GM12878 (cell line): ENCODE measurements around the gene MMP24. TPM values are rescaled to one million over a fixed set of nuclear protein-coding genes. Genes with fewer than 3 reads are reported as not detected.

Experiments
- ATAC-seq: fragments of 200-7000 bp; cut with Tn5 transposase; 3 replicates; pipeline ENCODE4 v1.9.1; 2020; ENCODE audit warnings: mild to moderate bottlenecking, moderate library complexity
- BruUV-seq: library from RNA; stranded (reverse); fragments of 400-500 nt; replicated peaks from 2 replicates; lab custom pipeline; 2021; lab: Mats Ljungman, UMichigan
- CTCF ChIA-PET: fragments of 300-600 bp; sonication (Branson Sonifier 250); formaldehyde crosslinking; extraction: SDS; loops from one replicate; lab custom pipeline; 2021; ENCODE audit warnings: inconsistent platforms; lab: Yijun Ruan, JAX
- POLR2A ChIA-PET: fragments of 350-600 bp; formaldehyde crosslinking; extraction: SDS; loops from one replicate; lab custom pipeline; 2021; ENCODE audit warnings: inconsistent platforms; lab: Charles Lee
- RAD21 ChIA-PET: fragments of 300-600 bp; sonication (Branson Sonifier 250); formaldehyde crosslinking; loops from one replicate; lab custom pipeline; 2023; ENCODE audit warnings: antibody characterized with exemption; ENCODE audit not compliant: unreplicated experiment; lab: Charles Lee
- SMC1A ChIA-PET: fragments of 300-600 bp; sonication (Branson Sonifier 250); formaldehyde crosslinking; loops from one replicate; lab custom pipeline; 2023; ENCODE audit not compliant: unreplicated experiment, uncharacterized antibody; lab: Charles Lee
- DNase-seq: peaks from one replicate; pipeline ENCODE4 v3.0.0-alpha.2; 2011; ENCODE audit warnings: low read depth, low spot score
- FAIRE-seq: peaks from 3 replicates; lab custom pipeline; 2011; peaks lifted over from hg19 to GRCh38; lab: Jason Lieb, UNC
- H2AFZ ChIP-seq: 2 replicates; pipeline ENCODE4 v1.6.0; 2011; ENCODE audit warnings: low read depth, low read length, control low read depth; ENCODE audit not compliant: control insufficient read depth
- H3K27ac ChIP-seq: 2 replicates; pipeline ENCODE4 v1.5.1; 2011; ENCODE audit warnings: control low read depth; ENCODE audit not compliant: control insufficient read depth, insufficient read depth
- H3K27me3 ChIP-seq, 2 experiments: replicated peaks in 1 of 2; 2 replicates each; pipeline versions ENCODE4 v1.6.0 to v1.6.1; 2011; ENCODE audit warnings: low read length in 1 of 2; ENCODE audit not compliant: control insufficient read depth in 2 of 2, insufficient read depth in 2 of 2
- H3K36me3 ChIP-seq, 2 experiments: 2 replicates each; pipeline ENCODE4 v1.5.1; 2011; ENCODE audit warnings: low read length in 1 of 2; ENCODE audit not compliant: control insufficient read depth in 2 of 2, insufficient read depth in 2 of 2
- H3K4me1 ChIP-seq: 2 replicates; pipeline ENCODE4 v1.6.1; 2011; ENCODE audit warnings: mild to moderate bottlenecking, low read length, moderate library complexity, mixed read lengths; ENCODE audit not compliant: control insufficient read depth, insufficient read depth
- H3K4me2 ChIP-seq: 2 replicates; pipeline ENCODE4 v1.6.0; 2011; ENCODE audit warnings: control low read depth; ENCODE audit not compliant: control insufficient read depth, insufficient read depth
- H3K4me3 ChIP-seq: fragments of 200-600 bp; sonication (generic); 2 replicates; pipeline ENCODE4 v1.5.1; 2016
- H3K79me2 ChIP-seq: 2 replicates; pipeline ENCODE4 v1.6.0; 2011; ENCODE audit warnings: low read length; ENCODE audit not compliant: control insufficient read depth, insufficient read depth
- H3K9ac ChIP-seq: 2 replicates; pipeline ENCODE4 v1.8.0; 2011; ENCODE audit warnings: low read length, control low read depth, mixed read lengths; ENCODE audit not compliant: control insufficient read depth, insufficient read depth
- H3K9me3 ChIP-seq: replicated peaks from 3 replicates; pipeline ENCODE4 v1.5.1; 2011; ENCODE audit warnings: mild to moderate bottlenecking, low read length; ENCODE audit not compliant: control insufficient read depth, insufficient read depth
- H4K20me1 ChIP-seq: 2 replicates; pipeline ENCODE4 v1.6.0; 2011; ENCODE audit not compliant: control insufficient read depth, insufficient read depth
- CREM ChIP-seq: IDR thresholded peaks from 2 replicates; pipeline ENCODE4 v1.6.1; 2014; ENCODE audit warnings: antibody characterized with exemption, low read depth
- FOXM1 ChIP-seq: IDR thresholded peaks from 2 replicates; pipeline ENCODE4 v1.6.1; 2012; ENCODE audit warnings: low read depth, mild to moderate bottlenecking, inconsistent platforms, low read length, moderate library complexity
- HCFC1 ChIP-seq: fragments of 150-350 bp; IDR thresholded peaks from 2 replicates; pipeline ENCODE4 v1.6.1; 2014; ENCODE audit warnings: low read length
- IRF4 ChIP-seq: IDR thresholded peaks from 2 replicates; pipeline ENCODE4 v1.6.1; 2011; ENCODE audit warnings: low read depth, low read length
- MTA2 ChIP-seq: fragments of 450-650 bp; IDR thresholded peaks from 2 replicates; pipeline ENCODE4 v1.6.1; 2016; ENCODE audit warnings: low read depth, mild to moderate bottlenecking, moderate library complexity
- NFIC ChIP-seq: IDR thresholded peaks from 2 replicates; pipeline ENCODE4 v1.6.1; 2012; ENCODE audit warnings: low read depth, mild to moderate bottlenecking, inconsistent platforms, low read length, moderate library complexity
- RFX5 ChIP-seq: IDR thresholded peaks from 2 replicates; pipeline ENCODE4 v1.6.1; 2011; ENCODE audit warnings: low read depth, low read length, improper control_type of control experiment
- RUNX3 ChIP-seq: IDR thresholded peaks from 2 replicates; pipeline ENCODE4 v1.6.1; 2012; ENCODE audit warnings: low read length, inconsistent platforms
- SUPT20H ChIP-seq: IDR thresholded peaks from 2 replicates; pipeline ENCODE4 v1.6.1; 2011; ENCODE audit warnings: low read depth, mild to moderate bottlenecking, low read length, moderate library complexity, borderline replicate concordance; ENCODE audit not compliant: control insufficient read depth
- TCF3 ChIP-seq: IDR thresholded peaks from 2 replicates; pipeline ENCODE4 v1.6.1; 2012; ENCODE audit warnings: low read depth, mild to moderate bottlenecking, low read length, borderline replicate concordance; ENCODE audit not compliant: insufficient read depth
- ZNF207 ChIP-seq: fragments of 450-650 bp; IDR thresholded peaks from 2 replicates; pipeline ENCODE4 v1.6.1; 2014; ENCODE audit warnings: antibody characterized with exemption, mild to moderate bottlenecking, borderline replicate concordance
- WGBS: methylation state at CpG from one replicate; pipeline ENCODE4 v1.1.6; 2016; ENCODE audit warnings: low lambda C conversion rate; ENCODE audit not compliant: insufficient replicate concordance, insufficient coverage; ENCODE audit errors: missing lambda C conversion rate; 5-methylcytosine and 5-hydroxymethylcytosine counted together
- in situ Hi-C: fragments of 300-500 bp; cut with MboI; formaldehyde crosslinking; loops from 9 replicates; pipeline ENCODE4 v1.14.3; 2018; ENCODE audit warnings: mixed read lengths
- intact Hi-C: fragments of 100-400 bp; cut with micrococcal nuclease; formaldehyde crosslinking; loops from one replicate; pipeline ENCODE4 v1.14.2; 2022; ENCODE audit not compliant: unreplicated experiment
- polyA plus RNA-seq, 11 experiments: library from polyadenylated mRNA; depleted of rRNA in 4 of 11; unstranded in 6 of 11; stranded (reverse) in 5 of 11; fragments of >200 nt; fragmentation: Nextera tagmentation in 4 of 11; fragmentation: Illumina TruSeq in 1 of 11; extraction: Ambion mirVana in 4 of 11; extraction: Trizol in 1 of 11; gene quantifications; 1 replicate in 1 of 11; 2 replicates in 10 of 11; pipeline versions ENCODE4 v1.2.1 to v1.2.3, GENCODE V29; 2011 to 2016; ENCODE audit warnings: inconsistent platforms in 2 of 11, missing spikeins in 2 of 11, low read depth in 1 of 11
- total RNA-seq, 4 experiments: library from RNA; depleted of rRNA in 3 of 4; stranded (reverse); fragments of >200 nt in 3 of 4; fragmentation: Illumina TruSeq in 1 of 4; extraction: Trizol in 1 of 4; gene quantifications; 2 replicates each; pipeline versions ENCODE4 v1.2.1 to v1.2.3, GENCODE V29; 2013 to 2021
- TF ChIP-seq, protein P1 (sequence below): IDR thresholded peaks from 2 replicates; pipeline ENCODE4 v1.6.1; 2012; ENCODE audit warnings: low read depth, low read length, improper control_type of control experiment
- TF ChIP-seq, protein P2 (sequence below): IDR thresholded peaks from 2 replicates; pipeline ENCODE4 v1.6.1; 2012; ENCODE audit warnings: low read depth, low read length, improper control_type of control experiment
- TF ChIP-seq, protein P3 (sequence below): IDR thresholded peaks from 2 replicates; pipeline ENCODE4 v1.6.1; 2011; ENCODE audit warnings: mild to moderate bottlenecking, low read depth, low read length, moderate library complexity; ENCODE audit not compliant: insufficient replicate concordance

The MMP24 gene
- total and polyA plus RNA-seq, 10 of the 15 experiments (the other 5 are each of a cell fraction or from before 2014, with no cell fraction given) = 0.01 to 0.11 (median 0.04) TPM; not detected in 5

DNA sequence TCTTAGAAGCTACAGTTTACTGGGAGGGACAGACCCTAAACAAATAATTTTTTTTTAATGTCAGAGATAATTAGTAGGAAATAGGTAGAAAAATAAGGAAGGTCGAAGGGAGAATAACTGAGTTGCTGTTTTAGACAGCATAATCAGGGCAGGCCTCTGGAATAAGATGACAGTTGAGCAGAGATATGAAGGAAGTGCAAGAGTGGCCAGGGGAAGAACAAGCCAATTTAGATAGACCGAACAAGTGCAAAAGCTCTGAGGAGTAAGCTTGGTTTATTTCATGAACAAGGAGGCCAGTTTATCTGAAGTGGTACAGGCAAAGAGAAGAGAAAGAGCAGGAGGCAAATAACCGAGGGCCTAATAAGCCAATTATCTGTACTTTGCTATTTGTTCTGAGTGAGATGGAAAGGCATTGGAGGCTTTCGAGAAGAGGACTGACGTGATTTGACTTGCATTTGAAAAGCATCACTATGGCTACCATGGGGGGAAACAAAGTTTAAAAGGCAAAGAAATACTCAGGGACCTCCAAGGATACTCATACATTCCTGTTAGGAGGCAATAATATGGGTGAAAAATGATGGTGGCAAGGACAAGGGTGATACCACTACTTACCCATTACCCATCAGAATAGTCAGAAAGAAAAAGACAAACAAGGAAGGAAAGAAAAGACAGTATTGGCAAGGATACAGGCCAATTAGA is 34.9 kb upstream of the MMP24 start:
- DNase-seq = no peak
- no TSS peak for BruUV-seq
- in situ Hi-C loops (no loop called here), intact Hi-C loops (no loop called here)
- CTCF ChIA-PET = interaction anchor here (1.0 to 1.1 kb wide), 2 partner anchors 16 to 46 kb away, joined by 3 read pairs; no protein-coding TSS in a partner anchor
- no peak for FAIRE-seq
- Histone ChIP-seq H4K20me1 (no peaks in the 10 kb centered on the region), H3K27me3 (no peaks in the 10 kb centered on the region), H3K9ac (no peak overlapping the region), H3K4me1 (no peaks in the 10 kb centered on the region), H3K27ac (no peak overlapping the region), H3K36me3 (no peaks in the 10 kb centered on the region), H3K4me2 (no peak overlapping the region), H3K79me2 (no peaks in the 10 kb centered on the region), H2AFZ (no peak overlapping the region), H3K4me3 (no peak overlapping the region), H3K9me3 (no peaks in the 10 kb centered on the region; the same call in 1 of the 3 replicates)
- ATAC-seq = no peak
- POLR2A ChIA-PET = no interaction called here
- WGBS = 58% methylated on average over 5 of the region's 5 CpGs
- SMC1A ChIA-PET = no interaction called here
- TF ChIP-seq MTA2 (no peak), TCF3 (no peak), ZNF207 (no peak), IRF4 (no peak), RFX5 (no peak), CREM (no peak), FOXM1 (no peak), RUNX3 (no peak), SUPT20H (no peak), HCFC1 (no peak), NFIC (no peak)
- TF ChIP-seq, protein P1, sequence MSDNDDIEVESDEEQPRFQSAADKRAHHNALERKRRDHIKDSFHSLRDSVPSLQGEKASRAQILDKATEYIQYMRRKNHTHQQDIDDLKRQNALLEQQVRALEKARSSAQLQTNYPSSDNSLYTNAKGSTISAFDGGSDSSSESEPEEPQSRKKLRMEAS = no peak
- TF ChIP-seq, protein P2, sequence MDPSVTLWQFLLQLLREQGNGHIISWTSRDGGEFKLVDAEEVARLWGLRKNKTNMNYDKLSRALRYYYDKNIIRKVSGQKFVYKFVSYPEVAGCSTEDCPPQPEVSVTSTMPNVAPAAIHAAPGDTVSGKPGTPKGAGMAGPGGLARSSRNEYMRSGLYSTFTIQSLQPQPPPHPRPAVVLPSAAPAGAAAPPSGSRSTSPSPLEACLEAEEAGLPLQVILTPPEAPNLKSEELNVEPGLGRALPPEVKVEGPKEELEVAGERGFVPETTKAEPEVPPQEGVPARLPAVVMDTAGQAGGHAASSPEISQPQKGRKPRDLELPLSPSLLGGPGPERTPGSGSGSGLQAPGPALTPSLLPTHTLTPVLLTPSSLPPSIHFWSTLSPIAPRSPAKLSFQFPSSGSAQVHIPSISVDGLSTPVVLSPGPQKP = no peak
- TF ChIP-seq, protein P3, sequence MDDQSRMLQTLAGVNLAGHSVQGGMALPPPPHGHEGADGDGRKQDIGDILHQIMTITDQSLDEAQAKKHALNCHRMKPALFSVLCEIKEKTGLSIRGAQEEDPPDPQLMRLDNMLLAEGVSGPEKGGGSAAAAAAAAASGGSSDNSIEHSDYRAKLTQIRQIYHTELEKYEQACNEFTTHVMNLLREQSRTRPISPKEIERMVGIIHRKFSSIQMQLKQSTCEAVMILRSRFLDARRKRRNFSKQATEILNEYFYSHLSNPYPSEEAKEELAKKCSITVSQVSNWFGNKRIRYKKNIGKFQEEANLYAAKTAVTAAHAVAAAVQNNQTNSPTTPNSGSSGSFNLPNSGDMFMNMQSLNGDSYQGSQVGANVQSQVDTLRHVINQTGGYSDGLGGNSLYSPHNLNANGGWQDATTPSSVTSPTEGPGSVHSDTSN = no peak
- RAD21 ChIA-PET = no interaction called here
